BJ (cell line): Measurements from ENCODE around the gene PCBP4. TPM values are rescaled to one million over a fixed set of nuclear protein-coding genes. Genes with fewer than 3 reads are reported as not detected.

ENCODE experiments used
- CTCF ChIA-PET: fragments of 350-600 bp; formaldehyde crosslinking; extraction: SDS; loops from one replicate; lab custom pipeline; 2021; ENCODE audit warnings: antibody characterized with exemption, inconsistent platforms; lab: Yijun Ruan, JAX
- POLR2A ChIA-PET: fragments of 300-600 bp; sonication (Branson Sonifier 250); formaldehyde crosslinking; extraction: SDS; loops from one replicate; lab custom pipeline; 2021; ENCODE audit warnings: antibody characterized with exemption; lab: Charles Lee
- DNase-seq: peaks from one replicate; pipeline ENCODE4 v3.0.0-alpha.2; 2011; ENCODE audit warnings: low read depth
- H3K27me3 ChIP-seq: 2 replicates; pipeline ENCODE4 v1.6.0; 2011; ENCODE audit warnings: low read length; ENCODE audit not compliant: control insufficient read depth, insufficient read depth
- H3K36me3 ChIP-seq: 2 replicates; pipeline ENCODE4 v1.5.1; 2011; ENCODE audit warnings: low read length; ENCODE audit not compliant: control insufficient read depth, insufficient read depth
- H3K4me3 ChIP-seq: 2 replicates; pipeline ENCODE4 v1.5.1; 2011; ENCODE audit warnings: low read depth, mild to moderate bottlenecking, control low read depth, low read length
- polyA plus RNA-seq: library from polyadenylated mRNA; depleted of rRNA; stranded (reverse); fragments of >200 nt; gene quantifications from 2 replicates; pipeline ENCODE4 v1.2.3, GENCODE V29; 2011
- TF ChIP-seq, protein P1 (sequence below): IDR thresholded peaks from 2 replicates; pipeline ENCODE4 v1.5.1; 2011; ENCODE audit warnings: low read depth, mild to moderate bottlenecking, control low read depth, inconsistent platforms, low read length, moderate library complexity; ENCODE audit not compliant: insufficient read depth

PCBP4 gene
- polyA plus RNA-seq, 1 experiment, result 88.7 TPM

DNA sequence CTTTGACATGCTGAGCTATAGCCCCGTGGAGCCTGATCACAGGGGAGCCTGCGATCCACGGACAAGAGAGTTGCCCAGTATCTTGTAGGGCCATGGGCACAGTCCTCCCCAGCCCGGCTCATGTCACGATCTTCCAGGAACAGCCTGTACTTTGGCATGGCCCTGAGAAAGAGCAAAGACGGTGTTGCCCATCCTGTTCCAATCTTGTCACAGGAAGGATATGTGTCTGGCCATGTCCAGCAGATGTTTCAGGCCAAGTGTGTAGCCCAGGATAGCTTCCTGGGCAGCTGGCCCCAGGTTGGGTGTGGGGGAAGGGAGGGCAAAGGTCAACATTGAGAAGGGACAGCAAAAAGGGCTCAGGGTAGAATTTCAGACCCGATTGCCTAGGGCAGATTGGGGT is 45.4 kb upstream of the PCBP4 start:
- TF ChIP-seq, protein P1, sequence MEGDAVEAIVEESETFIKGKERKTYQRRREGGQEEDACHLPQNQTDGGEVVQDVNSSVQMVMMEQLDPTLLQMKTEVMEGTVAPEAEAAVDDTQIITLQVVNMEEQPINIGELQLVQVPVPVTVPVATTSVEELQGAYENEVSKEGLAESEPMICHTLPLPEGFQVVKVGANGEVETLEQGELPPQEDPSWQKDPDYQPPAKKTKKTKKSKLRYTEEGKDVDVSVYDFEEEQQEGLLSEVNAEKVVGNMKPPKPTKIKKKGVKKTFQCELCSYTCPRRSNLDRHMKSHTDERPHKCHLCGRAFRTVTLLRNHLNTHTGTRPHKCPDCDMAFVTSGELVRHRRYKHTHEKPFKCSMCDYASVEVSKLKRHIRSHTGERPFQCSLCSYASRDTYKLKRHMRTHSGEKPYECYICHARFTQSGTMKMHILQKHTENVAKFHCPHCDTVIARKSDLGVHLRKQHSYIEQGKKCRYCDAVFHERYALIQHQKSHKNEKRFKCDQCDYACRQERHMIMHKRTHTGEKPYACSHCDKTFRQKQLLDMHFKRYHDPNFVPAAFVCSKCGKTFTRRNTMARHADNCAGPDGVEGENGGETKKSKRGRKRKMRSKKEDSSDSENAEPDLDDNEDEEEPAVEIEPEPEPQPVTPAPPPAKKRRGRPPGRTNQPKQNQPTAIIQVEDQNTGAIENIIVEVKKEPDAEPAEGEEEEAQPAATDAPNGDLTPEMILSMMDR, result no peak
- no peak for DNase-seq
- ChIA-PET CTCF (interaction anchor here (0.9 to 2.3 kb wide), 5 partner anchors 9 to 123 kb away, joined by 3 to 21 read pairs (median 5); no protein-coding TSS in a partner anchor), POLR2A (no interaction called here)
- Histone ChIP-seq H3K27me3 (no peaks in the 10 kb centered on the region), H3K4me3 (no peak overlapping the region), H3K36me3 (no peaks in the 10 kb centered on the region)

GRCh38 chr3:52010431-52010830 is 43.2 kb upstream of the PCBP4 start:
- ChIA-PET POLR2A (no interaction called here), CTCF (no interaction called here)
- Histone ChIP-seq H3K27me3 (no peaks in the 10 kb centered on the region), H3K36me3 (no peaks in the 10 kb centered on the region), H3K4me3 (no peak overlapping the region)
- DNase-seq, result no peak
- TF ChIP-seq, protein P1, result no peak

DNA sequence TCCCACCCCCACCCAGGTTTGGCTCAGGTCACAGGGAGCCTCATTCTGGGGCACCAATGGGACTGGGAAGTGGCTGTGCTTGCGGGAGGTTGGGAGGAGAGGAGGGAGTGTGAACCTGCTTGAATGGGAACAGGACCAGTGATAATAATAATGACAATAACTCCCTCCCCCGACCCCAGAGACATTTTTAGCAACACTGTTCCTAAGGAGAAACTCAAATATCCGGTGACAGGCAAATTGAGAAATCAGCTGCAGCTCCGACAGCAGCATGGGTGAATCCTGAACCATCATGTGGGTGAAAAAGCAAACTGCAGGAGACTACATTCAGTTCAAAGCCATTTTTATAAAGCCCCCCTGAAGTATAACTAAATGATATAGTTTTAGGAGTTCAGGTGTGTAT is 40.0 kb upstream of the PCBP4 start:
- Histone ChIP-seq H3K27me3 (no peaks in the 10 kb centered on the region), H3K4me3 (no peak overlapping the region), H3K36me3 (no peaks in the 10 kb centered on the region)
- DNase-seq, result no peak
- CTCF ChIA-PET, result interaction anchor here (0.6 to 8.0 kb wide), 5 partner anchors 10 to 117 kb away, joined by 3 to 222 read pairs (median 4); partner anchors contain the start of gene ABHD14B
- TF ChIP-seq, protein P1, result no peak
- POLR2A ChIA-PET, result no interaction called here

DNA sequence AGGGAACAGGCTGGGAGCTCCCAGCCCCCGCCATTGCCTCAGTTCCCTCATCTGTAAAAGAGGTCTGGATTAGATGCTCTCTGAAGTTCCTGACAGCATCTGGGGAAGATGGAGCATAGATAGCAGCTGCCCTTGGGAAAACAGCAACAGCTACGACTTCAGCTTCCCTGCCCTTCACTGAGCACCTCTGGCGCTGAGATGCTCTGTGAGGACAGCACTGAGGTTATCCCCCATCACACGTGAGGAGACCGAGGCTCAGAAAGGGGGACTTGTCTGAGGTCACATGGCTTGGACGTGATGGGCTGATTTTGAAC is 39.5 kb upstream of the PCBP4 start:
- TF ChIP-seq, protein P1, result no peak
- no peak overlapping the region for H3K4me3 ChIP-seq
- no peaks in the 10 kb centered on the region for H3K27me3 ChIP-seq
- DNase-seq, result no peak
- POLR2A ChIA-PET, result no interaction called here
- CTCF ChIA-PET, result interaction anchor here (1.3 to 8.0 kb wide), 3 partner anchors 33 to 117 kb away, joined by 3 to 222 read pairs (median 179); partner anchors contain the start of genes ABHD14B and DUSP7
- no peaks in the 10 kb centered on the region for H3K36me3 ChIP-seq

DNA sequence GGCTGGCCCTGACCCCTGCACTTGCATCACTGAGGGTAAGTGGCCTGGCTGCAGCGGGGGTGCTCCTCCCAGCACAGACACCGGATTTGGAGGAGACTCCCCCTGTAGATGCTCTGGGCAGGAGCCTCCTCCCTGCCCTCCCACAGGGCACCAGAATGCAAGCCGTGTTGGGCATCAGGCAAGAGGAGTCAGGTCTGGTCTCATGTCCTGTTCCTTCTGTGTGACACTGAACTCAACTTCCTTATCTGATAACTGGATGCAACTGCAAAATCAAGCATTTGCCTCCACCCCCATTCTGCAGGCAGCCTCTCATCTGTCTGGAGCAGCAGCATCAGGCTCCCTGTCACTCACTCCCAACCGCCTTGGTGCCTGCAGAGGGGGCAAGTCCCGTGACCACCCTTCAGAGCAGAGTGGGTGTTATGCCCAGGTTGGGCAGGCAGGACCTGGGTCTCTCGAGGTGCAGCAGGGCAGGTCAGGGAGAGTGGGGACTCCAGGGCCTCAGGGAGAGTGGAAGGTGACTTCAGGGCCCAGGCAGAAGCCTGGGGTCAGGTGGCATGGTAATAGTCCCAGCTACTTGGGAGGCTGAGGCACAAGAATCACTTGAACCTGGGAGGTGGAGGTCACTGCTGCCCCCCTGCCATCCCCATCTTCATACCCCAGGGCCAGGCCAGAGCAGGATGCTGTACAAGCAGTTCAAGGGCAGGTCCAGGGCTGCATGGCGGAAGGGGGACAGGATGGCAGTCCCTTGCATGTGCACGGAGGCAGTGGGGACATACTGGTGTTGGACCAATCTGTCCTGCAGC is 39.0 kb upstream of the PCBP4 start:
- ChIA-PET POLR2A (interaction anchor here (0.9 kb wide), 1 partner anchor 50 kb away, joined by 3 read pairs; the partner anchor contains the start of gene DUSP7), CTCF (interaction anchor here (0.6 to 8.0 kb wide), 10 partner anchors 7 to 137 kb away, joined by 3 to 356 read pairs (median 8); partner anchors contain the start of genes ABHD14B and DUSP7)
- no peak overlapping the region for H3K4me3 ChIP-seq
- H3K36me3 ChIP-seq, result no peaks in the 10 kb centered on the region
- no peak for DNase-seq
- TF ChIP-seq, protein P1, result no peak
- no peaks in the 10 kb centered on the region for H3K27me3 ChIP-seq
